Measurements from ENCODE around the gene NUMBL. TPM values are rescaled to one million over a fixed set of nuclear protein-coding genes. Genes with fewer than 3 reads are reported as not detected.

Gene NUMBL
- polyA plus RNA-seq, 1 donor from 2014 or later: 20.5 TPM

- Histone ChIP-seq H3K4me3 (ENCODE audit: low read length) (no peak overlapping the region), H3K27ac (ENCODE audit: low read length) (no peak overlapping the region), H3K9me2 (ENCODE audit: insufficient read depth, low read length) (no peaks in the 10 kb centered on the region), H3K36me3 (ENCODE audit: insufficient read depth, low read length) (no peaks in the 10 kb centered on the region), H2AFZ (ENCODE audit: low read depth, low read length) (no peak overlapping the region), H3K4me2 (ENCODE audit: low read length) (no peak overlapping the region), H3F3A (ENCODE audit: insufficient read depth, low read length, poor library complexity, severe bottlenecking) (no peaks in the 10 kb centered on the region), H3K79me2 (replicated peaks; ENCODE audit: insufficient read depth, low read length) (peaks cover 21% of the 10 kb centered on the region), H3K27me3 (ENCODE audit: insufficient read depth, low read depth, low read length) (no peaks in the 10 kb centered on the region), H3K9ac (ENCODE audit: low read length) (no peak overlapping the region), H4K20me1 (ENCODE audit: insufficient read depth) (no peaks in the 10 kb centered on the region), H3K9me3 (ENCODE audit: low read length) (no peaks in the 10 kb centered on the region)
- TF ChIP-seq RAD21 (conservative IDR thresholded peaks at IDR 0.05) (no peak), TAF1 (IDR thresholded peaks at IDR 0.05; ENCODE audit: low read depth) (no peak), EP300 (conservative IDR thresholded peaks at IDR 0.05; ENCODE audit: poor library complexity, severe bottlenecking) (no peak), POLR2AphosphoS5 (IDR thresholded peaks at IDR 0.05) (no peak), SMC3 (conservative IDR thresholded peaks at IDR 0.05; ENCODE audit: poor library complexity) (no peak), MXI1 (conservative IDR thresholded peaks at IDR 0.05; ENCODE audit: poor library complexity, severe bottlenecking) (no peak), REST (IDR thresholded peaks at IDR 0.05; ENCODE audit: borderline replicate concordance) (no peak), CTCF (IDR thresholded peaks at IDR 0.05; ENCODE audit: poor library complexity, severe bottlenecking) (no peak), EZH2 (IDR thresholded peaks at IDR 0.05; ENCODE audit: borderline replicate concordance, insufficient read depth, low read length, poor library complexity, severe bottlenecking) (no peak)
These were observed 3.4 kb downstream of the NUMBL start for GRCh38 chr19:40686882-40687524.

DNA sequence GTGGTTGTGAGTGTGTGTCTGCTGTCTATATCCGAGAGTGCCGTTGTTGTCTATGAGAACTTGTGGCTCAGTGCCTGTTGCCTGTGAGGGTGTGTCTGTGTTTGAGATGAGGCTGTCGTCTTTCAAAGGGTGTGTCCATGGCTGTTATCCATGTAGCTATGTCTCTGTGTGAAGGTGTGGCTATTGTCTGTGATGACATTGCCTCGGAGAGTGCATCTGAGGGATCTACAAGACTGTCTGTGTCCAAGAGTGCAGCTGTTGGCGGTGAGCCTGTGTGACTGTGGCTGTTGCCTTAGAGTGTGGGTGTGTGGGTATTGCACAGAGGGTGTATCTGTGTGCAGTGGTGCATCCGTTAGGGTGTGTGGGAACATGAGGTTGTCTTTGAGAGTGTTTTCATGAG, 4.9 kb downstream of the NUMBL start:
- Histone ChIP-seq H3K27ac (ENCODE audit: low read length) (no peak overlapping the region), H3K4me3 (ENCODE audit: low read length) (no peak overlapping the region), H3K4me2 (ENCODE audit: low read length) (no peak overlapping the region), H3K79me2 (replicated peaks; ENCODE audit: insufficient read depth, low read length) (peaks cover 21% of the 10 kb centered on the region), H3K36me3 (ENCODE audit: insufficient read depth, low read length) (peaks cover 6% of the 10 kb centered on the region), H3K9ac (ENCODE audit: low read length) (no peak overlapping the region), H2AFZ (ENCODE audit: low read depth, low read length) (no peak overlapping the region), H3K9me2 (ENCODE audit: insufficient read depth, low read length) (no peaks in the 10 kb centered on the region), H4K20me1 (ENCODE audit: insufficient read depth) (no peaks in the 10 kb centered on the region), H3K27me3 (ENCODE audit: insufficient read depth, low read depth, low read length) (no peaks in the 10 kb centered on the region), H3K9me3 (ENCODE audit: low read length) (no peaks in the 10 kb centered on the region), H3F3A (ENCODE audit: insufficient read depth, low read length, poor library complexity, severe bottlenecking) (no peaks in the 10 kb centered on the region)
- no peak for TF ChIP-seq REST (IDR thresholded peaks at IDR 0.05; ENCODE audit: borderline replicate concordance)
- no peak for TF ChIP-seq TAF1 (IDR thresholded peaks at IDR 0.05; ENCODE audit: low read depth)
- no peak for TF ChIP-seq MXI1 (conservative IDR thresholded peaks at IDR 0.05; ENCODE audit: poor library complexity, severe bottlenecking)
- no peak for TF ChIP-seq CTCF (IDR thresholded peaks at IDR 0.05; ENCODE audit: poor library complexity, severe bottlenecking)
- no peak for TF ChIP-seq EZH2 (IDR thresholded peaks at IDR 0.05; ENCODE audit: borderline replicate concordance, insufficient read depth, low read length, poor library complexity, severe bottlenecking)
- no peak for TF ChIP-seq SMC3 (conservative IDR thresholded peaks at IDR 0.05; ENCODE audit: poor library complexity)
- no peak for TF ChIP-seq POLR2AphosphoS5 (IDR thresholded peaks at IDR 0.05)
- TF ChIP-seq RAD21 (conservative IDR thresholded peaks at IDR 0.05): no peak
- no peak for TF ChIP-seq EP300 (conservative IDR thresholded peaks at IDR 0.05; ENCODE audit: poor library complexity, severe bottlenecking)

Measured in neural cell (in vitro differentiated cells).